Nephron (organoid): ENCODE results near the gene LRRC4C.

Experiments used
- H3K27ac Mint-ChIP-seq, 3 experiments: 2 replicates each; pipeline ENCODE4 v1.8.0; 2020; ENCODE audit warnings: mixed read lengths in 3 of 3, mild to moderate bottlenecking in 2 of 3, moderate library complexity in 1 of 3
- H3K27me3 Mint-ChIP-seq: 2 replicates; pipeline ENCODE4 v1.8.0; 2021; ENCODE audit warnings: low read depth, mild to moderate bottlenecking, moderate library complexity, mixed read lengths
- H3K36me3 Mint-ChIP-seq: 2 replicates; pipeline ENCODE4 v1.8.0; 2020; ENCODE audit warnings: low read depth, mixed read lengths
- H3K4me1 Mint-ChIP-seq: 2 replicates; pipeline ENCODE4 v1.8.0; 2020; ENCODE audit warnings: mixed read lengths
- H3K4me3 Mint-ChIP-seq, 3 experiments: 2 replicates each; pipeline ENCODE4 v1.8.0; 2020; ENCODE audit warnings: mild to moderate bottlenecking in 3 of 3, mixed read lengths in 3 of 3, moderate library complexity in 2 of 3
- H3K9me3 Mint-ChIP-seq: 2 replicates; pipeline ENCODE4 v1.8.0; 2020; ENCODE audit warnings: mixed read lengths
- TF ChIP-seq, protein P1 (sequence below), 3 experiments: fragments of 200-600 bp; sonication (generic); IDR thresholded peaks; one replicate each; pipeline ENCODE4 v1.5.0; 2021; ENCODE audit warnings: antibody characterized with exemption in 3 of 3; ENCODE audit not compliant: unreplicated experiment in 3 of 3

LRRC4C gene

DNA sequence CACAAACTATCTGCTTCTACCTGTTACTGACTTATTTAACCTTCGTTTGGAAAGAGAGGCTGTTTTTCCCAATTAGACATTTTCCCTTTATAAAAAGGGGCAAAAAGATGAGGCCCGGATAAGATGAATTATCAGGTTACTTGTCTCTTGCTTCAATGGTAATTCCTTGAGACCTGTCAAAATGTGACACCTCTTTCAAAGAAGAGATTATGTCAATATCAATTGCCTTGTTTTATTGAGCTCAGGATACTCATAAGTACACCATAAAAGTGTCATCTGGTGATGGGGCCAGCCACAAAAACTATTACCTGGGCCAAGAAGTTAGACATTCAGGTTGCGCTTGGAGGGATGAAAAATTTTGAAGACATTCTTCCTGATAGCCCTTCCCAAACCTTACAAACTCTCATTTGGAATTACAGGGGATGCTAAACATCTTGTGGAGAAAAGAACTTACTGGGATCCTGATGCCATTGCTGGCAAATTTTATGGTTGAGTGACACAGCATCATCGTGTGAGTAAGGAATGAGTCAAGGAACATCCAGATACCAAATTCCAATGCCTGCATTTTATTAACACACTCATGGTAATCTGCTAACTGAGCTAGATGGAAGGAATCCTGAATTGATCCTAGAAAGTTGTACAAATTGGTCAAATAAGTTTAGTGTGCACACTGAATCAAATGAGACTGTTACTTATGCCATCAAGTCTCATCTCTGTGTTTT, 1071.2 kb downstream of the LRRC4C start:
- Mint-ChIP-seq H3K9me3 (no peaks in the 10 kb centered on the region), H3K27ac (peak overlapping the region; percentile 7 to 81 (median 55)), H3K36me3 (no peaks in the 10 kb centered on the region), H3K4me1 (no peaks in the 10 kb centered on the region), H3K4me3 (no peak overlapping the region), H3K27me3 (no peaks in the 10 kb centered on the region)
- TF ChIP-seq, protein P1, sequence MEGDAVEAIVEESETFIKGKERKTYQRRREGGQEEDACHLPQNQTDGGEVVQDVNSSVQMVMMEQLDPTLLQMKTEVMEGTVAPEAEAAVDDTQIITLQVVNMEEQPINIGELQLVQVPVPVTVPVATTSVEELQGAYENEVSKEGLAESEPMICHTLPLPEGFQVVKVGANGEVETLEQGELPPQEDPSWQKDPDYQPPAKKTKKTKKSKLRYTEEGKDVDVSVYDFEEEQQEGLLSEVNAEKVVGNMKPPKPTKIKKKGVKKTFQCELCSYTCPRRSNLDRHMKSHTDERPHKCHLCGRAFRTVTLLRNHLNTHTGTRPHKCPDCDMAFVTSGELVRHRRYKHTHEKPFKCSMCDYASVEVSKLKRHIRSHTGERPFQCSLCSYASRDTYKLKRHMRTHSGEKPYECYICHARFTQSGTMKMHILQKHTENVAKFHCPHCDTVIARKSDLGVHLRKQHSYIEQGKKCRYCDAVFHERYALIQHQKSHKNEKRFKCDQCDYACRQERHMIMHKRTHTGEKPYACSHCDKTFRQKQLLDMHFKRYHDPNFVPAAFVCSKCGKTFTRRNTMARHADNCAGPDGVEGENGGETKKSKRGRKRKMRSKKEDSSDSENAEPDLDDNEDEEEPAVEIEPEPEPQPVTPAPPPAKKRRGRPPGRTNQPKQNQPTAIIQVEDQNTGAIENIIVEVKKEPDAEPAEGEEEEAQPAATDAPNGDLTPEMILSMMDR (IDR thresholded peaks at IDR 0.05; ENCODE audit: unreplicated experiment in 3 of 3): no peak

DNA sequence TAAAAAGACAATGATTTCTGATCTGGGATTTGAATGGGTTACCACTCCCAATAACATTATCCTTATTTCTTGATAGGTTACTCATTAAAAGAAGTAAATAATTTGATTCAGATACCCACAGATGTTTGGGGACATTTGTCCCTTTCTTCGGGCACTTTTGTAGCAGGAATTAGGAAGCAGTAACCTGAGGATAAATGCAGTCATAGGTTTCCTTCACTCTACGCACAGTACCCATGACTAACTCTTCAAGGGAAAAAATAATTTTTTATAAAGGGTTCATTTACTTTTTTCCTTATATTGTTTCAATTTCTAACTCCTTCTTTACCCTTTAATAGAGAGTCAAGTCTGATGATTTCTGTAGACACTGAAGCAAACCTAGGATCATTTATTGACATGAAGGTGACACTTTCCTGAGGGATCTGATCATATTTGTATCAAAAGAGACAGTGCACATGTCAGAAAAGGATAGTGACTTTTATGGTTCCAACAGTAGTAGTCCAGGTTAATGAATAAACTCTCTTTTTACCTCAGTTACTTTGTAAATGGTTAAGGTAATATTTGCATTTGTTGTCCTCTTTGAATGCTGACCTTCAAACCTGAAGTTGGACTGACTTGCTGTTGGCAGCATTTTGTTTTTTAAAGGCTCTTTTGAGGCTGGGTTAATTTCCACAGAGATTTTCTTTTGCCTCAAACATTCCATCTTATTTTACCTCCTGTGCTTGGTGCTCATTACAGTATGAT, 1072.0 kb downstream of the LRRC4C start:
- H3K4me3 Mint-ChIP-seq: no peak overlapping the region
- H3K36me3 Mint-ChIP-seq: no peaks in the 10 kb centered on the region
- TF ChIP-seq, protein P1 (IDR thresholded peaks at IDR 0.05; ENCODE audit: unreplicated experiment in 3 of 3): no peak
- H3K27ac Mint-ChIP-seq: peak overlapping the region in 2 of 3 experiments; percentile 7 to 81
- no peaks in the 10 kb centered on the region for H3K27me3 Mint-ChIP-seq
- H3K9me3 Mint-ChIP-seq: no peaks in the 10 kb centered on the region
- no peaks in the 10 kb centered on the region for H3K4me1 Mint-ChIP-seq

DNA sequence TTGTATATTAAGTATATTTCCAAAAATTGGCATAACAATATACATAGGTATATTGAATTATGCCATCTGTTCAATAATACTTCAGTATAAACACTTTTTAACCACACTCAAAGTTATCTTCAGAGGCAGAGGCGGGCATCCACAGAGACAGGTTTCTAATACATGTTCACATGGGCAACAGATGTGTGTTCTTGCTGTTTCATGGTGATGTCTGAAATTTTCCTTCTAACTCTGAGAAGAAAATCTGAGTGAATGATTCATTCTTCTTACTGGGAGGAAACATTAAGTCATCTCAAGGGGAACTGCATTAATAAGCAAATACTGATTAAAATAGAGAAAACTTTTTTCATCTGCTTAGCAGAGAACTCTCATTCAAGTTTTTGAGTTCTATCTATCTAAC, 1074.5 kb downstream of the LRRC4C start:
- H3K27me3 Mint-ChIP-seq: no peaks in the 10 kb centered on the region
- no peaks in the 10 kb centered on the region for H3K4me1 Mint-ChIP-seq
- H3K36me3 Mint-ChIP-seq: no peaks in the 10 kb centered on the region
- no peak overlapping the region for H3K4me3 Mint-ChIP-seq
- H3K27ac Mint-ChIP-seq: no peak overlapping the region
- TF ChIP-seq, protein P1 (IDR thresholded peaks at IDR 0.05; ENCODE audit: unreplicated experiment in 3 of 3): no peak
- H3K9me3 Mint-ChIP-seq: no peaks in the 10 kb centered on the region

DNA sequence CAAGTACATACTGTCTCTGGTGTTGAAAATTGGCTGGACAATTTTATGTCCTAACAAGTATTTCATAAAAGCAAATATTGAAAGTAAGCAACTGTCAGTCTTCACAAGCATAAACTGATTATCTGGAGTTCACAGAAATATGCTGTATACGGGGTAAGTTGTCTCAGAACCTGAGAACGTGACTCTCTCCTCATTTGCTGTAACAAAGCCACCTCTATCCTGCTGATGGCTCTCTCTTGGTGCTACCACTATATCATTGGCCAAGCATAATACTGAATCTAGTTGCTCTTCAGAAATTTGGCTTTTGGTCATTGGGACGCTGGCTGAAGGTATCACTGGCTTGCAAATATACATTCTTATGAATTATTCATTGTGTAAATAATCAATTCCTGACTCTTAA, 1078.0 kb downstream of the LRRC4C start:
- Mint-ChIP-seq H3K4me1 (peaks cover 2% of the 10 kb centered on the region), H3K4me3 (no peak overlapping the region), H3K27ac (no peak overlapping the region), H3K9me3 (no peaks in the 10 kb centered on the region), H3K27me3 (no peaks in the 10 kb centered on the region), H3K36me3 (no peaks in the 10 kb centered on the region)
- TF ChIP-seq, protein P1 (IDR thresholded peaks at IDR 0.05; ENCODE audit: unreplicated experiment in 3 of 3): no peak

DNA sequence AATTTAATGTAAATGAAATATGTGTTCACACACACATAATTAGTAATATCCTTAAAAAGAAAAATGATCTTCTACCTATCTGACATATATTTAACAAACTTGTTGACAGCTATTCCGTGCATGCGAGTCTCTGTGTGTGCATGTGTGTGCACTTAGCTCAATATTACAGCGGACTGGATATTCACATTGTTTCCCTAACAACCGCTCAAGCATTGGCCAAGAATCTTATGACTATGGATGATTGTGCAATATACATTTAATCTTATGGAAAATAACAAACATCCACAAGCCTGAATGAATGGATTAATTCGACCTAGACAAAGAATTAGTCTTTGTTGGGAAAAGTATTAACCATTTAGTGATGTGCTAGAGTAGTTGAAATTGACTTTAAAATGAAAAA, 1078.6 kb downstream of the LRRC4C start:
- Mint-ChIP-seq H3K9me3 (no peaks in the 10 kb centered on the region), H3K4me3 (no peak overlapping the region), H3K36me3 (no peaks in the 10 kb centered on the region), H3K27me3 (no peaks in the 10 kb centered on the region), H3K27ac (no peak overlapping the region), H3K4me1 (peaks cover 7% of the 10 kb centered on the region)
- TF ChIP-seq, protein P1 (IDR thresholded peaks at IDR 0.05; ENCODE audit: unreplicated experiment in 3 of 3): no peak
